ENCODE results near the gene CMKLR1. TPM values are rescaled to one million over a fixed set of nuclear protein-coding genes. Genes with fewer than 3 reads are reported as not detected.

Gene CMKLR1
- total RNA-seq, 1 donor from 2014 or later: not detected

GRCh38 chr12:108299980-108300696, 39.0 kb downstream of the CMKLR1 start:
- Histone ChIP-seq H3K9me3 (ENCODE audit: low read depth) (no peaks in the 10 kb centered on the region), H3K9ac (no peak overlapping the region), H2AFZ (replicated peaks) (no peak overlapping the region), H3K36me3 (no peaks in the 10 kb centered on the region), H3K79me2 (ENCODE audit: low read depth) (no peaks in the 10 kb centered on the region), H3K4me1 (peaks cover 3% of the 10 kb centered on the region), H3K27ac (no peak overlapping the region), H3K4me2 (no peak overlapping the region), H3K27me3 (no peaks in the 10 kb centered on the region), H4K20me1 (ENCODE audit: low read depth) (no peaks in the 10 kb centered on the region), H3F3A (ENCODE audit: low read depth) (no peaks in the 10 kb centered on the region), H3K4me3 (no peak overlapping the region)
- no peak for TF ChIP-seq EZH2 (IDR thresholded peaks at IDR 0.05)
- no peak for TF ChIP-seq EZH2phosphoT487 (IDR thresholded peaks at IDR 0.05)
- no peak for TF ChIP-seq CTCF (IDR thresholded peaks at IDR 0.05)
- peaks cover 23% of the 10 kb centered on the region for H3K27me3 Mint-ChIP-seq (ENCODE audit: insufficient read depth, low read depth)
- peak overlapping the region; percentile 58 for H3K27ac Mint-ChIP-seq
- no peak overlapping the region for H3K4me3 Mint-ChIP-seq
- H3K4me1 Mint-ChIP-seq: peaks cover 76% of the 10 kb centered on the region
- DNase-seq (ENCODE audit: low spot score): no peak
- peaks cover 6% of the 10 kb centered on the region for H3K9me3 Mint-ChIP-seq
- no peaks in the 10 kb centered on the region for H3K36me3 Mint-ChIP-seq

- no peaks in the 10 kb centered on the region for H3K79me2 ChIP-seq (ENCODE audit: low read depth)
- no peaks in the 10 kb centered on the region for H4K20me1 ChIP-seq (ENCODE audit: low read depth)
Measured at GRCh38 chr12:108299516-108299915, 39.6 kb downstream of the CMKLR1 start.

GRCh38 chr12:108298761-108299275, 40.3 kb downstream of the CMKLR1 start:
- H2AFZ ChIP-seq (replicated peaks): no peak overlapping the region
- H3K9me3 Mint-ChIP-seq: peaks cover 6% of the 10 kb centered on the region
- H3K36me3 Mint-ChIP-seq: no peaks in the 10 kb centered on the region
- no peak overlapping the region for H3K27ac ChIP-seq
- H3K27ac Mint-ChIP-seq: no peak overlapping the region
- no peaks in the 10 kb centered on the region for H3K27me3 ChIP-seq
- H3F3A ChIP-seq (ENCODE audit: low read depth): no peaks in the 10 kb centered on the region
- H3K4me1 ChIP-seq: peaks cover 3% of the 10 kb centered on the region
- H3K4me2 ChIP-seq: no peak overlapping the region
- TF ChIP-seq CTCF (IDR thresholded peaks at IDR 0.05): no peak
- TF ChIP-seq EZH2phosphoT487 (IDR thresholded peaks at IDR 0.05): no peak
- no peak for TF ChIP-seq EZH2 (IDR thresholded peaks at IDR 0.05)
- peaks cover 26% of the 10 kb centered on the region for H3K27me3 Mint-ChIP-seq (ENCODE audit: insufficient read depth, low read depth)
- H3K36me3 ChIP-seq: no peaks in the 10 kb centered on the region
- H4K20me1 ChIP-seq (ENCODE audit: low read depth): no peaks in the 10 kb centered on the region
- H3K9ac ChIP-seq: no peak overlapping the region
- H3K9me3 ChIP-seq (ENCODE audit: low read depth): no peaks in the 10 kb centered on the region
- H3K4me1 Mint-ChIP-seq: peaks cover 63% of the 10 kb centered on the region
- H3K4me3 Mint-ChIP-seq: no peak overlapping the region
- DNase-seq (ENCODE audit: low spot score): no peak
- no peaks in the 10 kb centered on the region for H3K79me2 ChIP-seq (ENCODE audit: low read depth)
- no peak overlapping the region for H3K4me3 ChIP-seq

More at GRCh38 chr12:108299516-108299915, 39.6 kb downstream of the CMKLR1 start:
- no peaks in the 10 kb centered on the region for H3K27me3 ChIP-seq
- Mint-ChIP-seq H3K9me3 (peaks cover 6% of the 10 kb centered on the region), H3K36me3 (no peaks in the 10 kb centered on the region), H3K4me3 (no peak overlapping the region), H3K27ac (no peak overlapping the region), H3K27me3 (ENCODE audit: insufficient read depth, low read depth) (peaks cover 23% of the 10 kb centered on the region), H3K4me1 (peaks cover 70% of the 10 kb centered on the region)
- no peaks in the 10 kb centered on the region for H3F3A ChIP-seq (ENCODE audit: low read depth)
- peaks cover 3% of the 10 kb centered on the region for H3K4me1 ChIP-seq
- H3K27ac ChIP-seq: no peak overlapping the region
- H3K4me3 ChIP-seq: no peak overlapping the region
- no peak overlapping the region for H3K4me2 ChIP-seq
- H3K9me3 ChIP-seq (ENCODE audit: low read depth): no peaks in the 10 kb centered on the region
- no peak for DNase-seq (ENCODE audit: low spot score)
- TF ChIP-seq EZH2phosphoT487 (IDR thresholded peaks at IDR 0.05) (no peak), CTCF (IDR thresholded peaks at IDR 0.05) (no peak), EZH2 (IDR thresholded peaks at IDR 0.05) (no peak)
- no peaks in the 10 kb centered on the region for H3K36me3 ChIP-seq
- no peak overlapping the region for H3K9ac ChIP-seq
- no peak overlapping the region for H2AFZ ChIP-seq (replicated peaks)

Measured in neural progenitor cell (in vitro differentiated cells).